NCI-H82 (cell line): ENCODE data around the gene TPP1.

ENCODE experiments used
- DNase-seq: peaks from one replicate; lab custom pipeline; 2025; lab: John Stamatoyannopoulos, UW

Gene TPP1

DNA sequence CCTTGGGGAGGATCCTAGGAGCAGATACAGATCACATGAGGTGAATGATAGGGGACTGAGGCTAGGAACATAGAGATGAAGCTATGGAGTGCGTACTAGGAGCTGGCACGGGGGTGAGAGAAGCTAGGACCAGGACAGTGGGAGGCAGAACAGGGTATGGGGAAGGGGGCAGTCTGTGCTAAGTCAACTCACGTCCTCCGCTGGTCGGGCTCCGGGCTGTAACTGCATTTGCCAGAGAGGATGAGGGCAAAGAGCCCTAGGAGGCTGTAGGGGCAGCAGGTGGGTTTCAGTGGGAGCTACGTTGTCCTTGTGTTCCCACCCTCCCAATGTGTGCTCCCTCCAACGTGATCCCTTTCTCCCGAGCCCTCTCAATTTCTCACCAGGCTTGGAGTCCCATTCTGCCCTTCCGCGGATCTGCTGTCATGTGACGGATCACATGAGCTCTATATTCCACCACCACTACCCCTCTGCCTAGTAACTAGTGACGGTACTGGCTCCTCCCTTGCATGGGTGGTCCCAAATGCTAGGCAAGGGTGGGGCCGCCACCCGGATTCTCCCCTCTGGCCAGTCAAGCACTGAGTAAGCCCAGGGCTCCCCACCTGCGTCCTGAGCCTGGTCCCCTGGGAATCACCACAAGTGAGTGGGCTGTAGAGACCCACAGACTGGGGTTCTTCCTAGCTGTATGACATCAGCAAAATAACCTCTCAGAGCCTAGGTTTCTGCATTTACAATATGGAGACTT is at the start of gene TPP1:
Gene TPP1, minus strand, starts transcription at position 419 of the 742 bp plus-strand sequence. Its CDS starts 22 bp downstream, at position 397.
- DNase-seq: peak; percentile 96

DNA sequence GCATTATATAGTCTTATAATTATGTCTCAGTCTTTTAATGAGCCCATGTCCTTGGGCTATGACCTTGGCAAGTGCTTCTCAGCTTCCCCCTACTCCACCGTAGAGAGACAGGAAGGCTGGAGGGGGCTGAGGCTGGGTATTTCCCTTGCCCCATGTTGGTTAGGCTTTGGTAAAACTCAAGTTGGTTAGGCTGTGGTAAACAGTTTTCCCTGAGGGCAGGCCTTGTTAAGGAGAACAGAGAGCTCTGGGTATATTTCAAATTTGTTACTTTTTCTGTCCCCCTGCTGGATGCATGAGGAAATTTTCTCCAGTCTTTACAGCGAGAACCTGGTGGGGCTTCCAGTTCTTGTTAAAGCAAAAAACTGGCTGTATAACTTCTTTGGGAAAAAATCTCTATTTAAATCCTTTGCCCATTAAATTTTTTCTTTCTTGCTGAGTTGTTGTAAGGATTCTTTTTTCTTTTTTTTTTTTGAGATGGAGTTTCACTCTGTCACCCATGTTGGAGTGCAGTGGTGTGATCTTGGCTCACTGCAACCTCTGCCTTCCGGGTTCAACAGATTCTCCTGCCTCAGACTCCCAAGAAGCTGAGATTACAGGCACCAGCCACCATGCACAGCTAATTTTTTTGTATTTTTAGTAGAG is 48.6 kb upstream of the TPP1 start:
- DNase-seq: peak; percentile 7

DNA sequence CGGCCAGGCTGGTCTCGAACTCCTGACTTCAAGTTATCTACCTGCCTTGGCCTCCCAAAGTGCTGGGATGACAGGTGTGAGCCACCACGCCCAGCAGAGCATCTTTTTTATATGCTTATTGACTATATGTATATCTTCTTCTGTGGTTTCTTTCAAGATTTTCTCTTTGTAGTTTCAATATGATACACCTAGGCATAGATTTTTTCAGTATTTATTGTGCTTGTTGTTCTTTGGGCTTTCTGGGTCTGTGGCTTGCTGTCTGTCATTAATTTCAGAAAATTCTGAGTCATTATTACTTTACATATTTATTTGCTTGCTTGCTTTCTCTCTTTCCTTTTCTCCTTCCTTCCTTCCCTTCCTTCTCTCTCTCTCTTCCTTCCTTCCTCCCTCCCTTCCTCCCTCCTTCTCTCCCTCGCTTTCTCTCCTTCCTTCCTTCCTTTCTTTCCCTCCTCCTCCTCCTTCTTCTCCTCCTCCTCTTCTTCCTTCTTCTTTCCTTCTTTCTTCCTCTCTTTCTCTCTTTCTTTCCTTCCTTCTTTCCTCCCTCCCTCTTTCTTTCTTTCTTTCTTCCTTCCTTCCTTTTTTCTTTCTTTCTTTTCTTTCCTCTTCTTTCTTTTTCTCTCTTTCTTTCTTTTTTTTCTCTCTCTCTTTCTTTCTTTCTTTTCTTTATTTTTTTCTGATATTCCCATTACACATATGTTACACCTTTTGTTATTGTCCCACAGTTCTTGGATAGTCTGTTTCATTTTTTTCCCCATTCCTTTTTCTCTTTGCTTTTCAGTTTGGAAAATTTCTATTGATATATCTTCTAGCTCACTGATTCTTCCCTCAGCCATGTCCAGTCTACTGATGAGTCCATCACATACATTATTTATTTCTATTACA is 47.3 kb upstream of the TPP1 start:
- no peak for DNase-seq

DNA sequence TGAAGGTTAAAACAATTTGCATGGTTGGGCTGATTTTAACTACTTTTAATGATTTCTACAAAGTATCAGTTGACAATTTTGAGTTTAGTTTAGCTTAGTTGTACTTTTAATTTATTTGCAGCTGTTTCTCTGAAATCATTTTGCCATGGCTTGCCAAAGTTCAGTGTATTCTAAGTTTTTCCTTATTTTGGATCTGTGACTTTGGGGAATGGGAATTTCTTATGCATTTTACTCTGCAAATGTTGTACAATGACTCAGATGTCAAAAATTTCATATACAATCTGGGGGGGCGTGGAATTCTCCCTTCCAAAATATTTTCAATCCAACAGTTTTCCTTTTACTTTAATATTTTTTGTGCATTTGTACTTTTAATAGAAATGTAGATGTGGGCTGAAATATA is 45.3 kb upstream of the TPP1 start:
- no peak for DNase-seq

DNA sequence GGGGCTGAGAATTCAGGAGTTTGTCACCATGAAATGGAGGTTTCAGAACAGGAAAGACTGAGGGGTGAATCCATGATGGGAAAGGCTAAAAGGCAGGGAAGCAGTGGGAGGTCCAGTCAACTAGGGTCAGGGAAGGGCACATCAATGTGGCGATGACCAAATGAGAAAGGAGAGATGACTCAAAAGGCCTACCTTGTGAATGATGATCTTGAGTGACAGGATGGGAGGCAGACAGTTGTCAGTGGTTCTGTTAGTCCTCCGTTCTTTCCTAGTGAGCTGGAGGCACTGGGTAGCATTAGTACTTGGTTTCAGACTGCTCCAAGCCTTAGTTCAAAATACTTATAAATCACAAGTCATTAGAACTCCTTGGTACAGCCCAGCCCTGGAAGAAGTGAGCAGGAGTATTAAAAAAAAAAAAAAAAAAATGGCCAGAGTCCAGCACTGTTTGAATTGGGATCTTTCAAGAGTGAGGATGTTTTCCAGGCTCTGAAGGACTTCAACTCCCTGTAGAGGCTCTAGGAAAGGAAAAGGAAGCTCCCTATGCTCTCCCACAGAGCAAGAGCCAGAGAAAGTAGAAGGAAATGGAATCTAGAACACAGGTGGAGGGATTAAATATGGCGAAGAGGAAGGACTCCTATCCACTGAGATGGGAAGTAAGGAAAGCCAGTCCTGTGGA is 44.7 kb upstream of the TPP1 start:
- DNase-seq: no peak

DNA sequence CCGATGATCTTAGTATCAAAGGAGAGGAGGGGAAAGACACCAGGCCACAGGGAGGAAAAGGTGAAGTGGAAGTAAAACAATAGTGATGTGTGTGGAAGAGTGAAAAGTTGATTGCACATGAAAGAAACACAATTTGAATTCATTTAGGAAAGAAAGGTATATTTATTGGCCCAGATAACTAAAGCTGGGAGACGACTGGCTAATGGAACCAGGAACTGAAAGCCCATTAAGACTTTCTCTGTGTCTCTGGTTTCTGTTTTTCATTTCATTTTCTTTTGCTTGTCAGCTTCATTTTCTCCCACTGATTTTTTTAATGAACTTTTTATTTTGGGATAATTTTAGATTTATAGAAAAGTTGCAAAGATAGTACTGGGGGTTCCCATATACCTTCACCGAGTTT is 41.5 kb upstream of the TPP1 start:
- no peak for DNase-seq

DNA sequence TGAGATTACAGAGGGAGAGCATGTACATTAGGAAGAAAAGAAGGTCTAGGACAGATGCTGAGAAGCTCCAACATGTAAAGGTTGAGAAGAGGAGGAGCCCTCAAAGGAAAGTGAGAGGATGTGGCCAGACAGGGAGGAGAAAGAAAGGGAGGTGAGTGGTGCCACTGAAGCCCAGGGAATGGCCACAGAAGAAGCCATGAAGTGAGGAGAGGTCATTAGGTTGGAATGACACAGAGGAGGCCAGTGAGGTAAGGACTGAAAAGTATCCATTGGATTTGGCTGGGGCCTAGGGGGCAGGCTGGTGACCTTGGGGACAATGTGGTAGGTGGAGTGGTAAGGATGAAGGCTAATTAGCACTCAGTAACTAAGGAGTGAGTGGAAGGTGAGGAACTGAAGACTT is 39.4 kb upstream of the TPP1 start:
- peak; percentile 67 for DNase-seq

DNA sequence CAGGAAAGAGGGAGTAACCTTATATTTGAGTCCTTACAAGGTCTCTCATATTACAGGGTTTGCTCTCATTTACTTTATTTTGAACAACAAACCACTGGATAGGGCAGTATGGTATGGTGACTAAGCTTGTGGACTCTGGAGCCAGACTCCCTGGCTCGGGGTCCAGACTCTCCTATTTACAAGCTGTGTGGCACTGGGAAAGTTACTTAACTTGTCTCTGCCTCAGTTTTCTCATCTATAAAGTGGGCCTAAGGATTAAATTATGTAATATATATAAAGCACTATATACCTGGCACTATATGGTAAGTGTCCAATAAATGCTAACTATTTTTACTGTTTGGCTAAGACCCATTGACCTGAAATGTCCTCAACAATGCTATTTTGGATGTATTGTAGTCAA is 38.1 kb upstream of the TPP1 start:
- no peak for DNase-seq

DNA sequence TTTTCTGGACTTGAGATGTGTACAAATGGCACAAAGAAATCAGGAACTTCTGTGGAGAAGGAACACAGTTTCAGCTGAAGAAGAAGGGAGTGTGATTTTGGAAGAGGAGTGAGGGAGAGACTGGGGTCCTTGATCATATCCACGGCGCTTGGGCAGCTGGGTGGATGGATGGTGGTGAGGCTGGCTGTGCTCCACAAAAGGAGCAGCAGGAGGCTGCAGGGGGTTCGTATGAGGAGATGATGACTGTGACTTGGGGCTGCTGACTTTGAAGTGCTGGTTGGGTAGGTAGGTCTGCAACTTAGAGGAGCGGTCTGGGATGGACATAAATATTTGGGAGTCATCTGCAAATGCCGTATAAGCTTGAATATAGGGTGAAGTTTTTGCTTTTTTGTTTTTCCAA is 37.7 kb upstream of the TPP1 start:
- peak; percentile 22 for DNase-seq

DNA sequence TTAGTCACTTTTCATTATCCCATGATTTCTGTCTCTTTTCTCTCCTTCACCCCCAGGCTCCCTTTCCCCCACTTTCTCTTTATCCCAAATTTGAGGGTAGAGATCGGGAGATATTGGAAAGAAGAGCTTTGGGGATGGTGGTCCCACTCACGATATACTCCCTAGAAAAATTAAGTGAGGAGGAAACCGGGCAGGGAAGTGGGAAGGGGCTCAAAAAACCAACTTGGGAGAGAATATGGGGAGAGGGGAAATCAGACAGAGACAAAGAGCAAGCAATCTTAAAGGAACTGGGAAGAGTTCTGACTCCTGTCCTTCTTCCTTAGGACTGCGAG is 37.3 kb upstream of the TPP1 start:
- no peak for DNase-seq

DNA sequence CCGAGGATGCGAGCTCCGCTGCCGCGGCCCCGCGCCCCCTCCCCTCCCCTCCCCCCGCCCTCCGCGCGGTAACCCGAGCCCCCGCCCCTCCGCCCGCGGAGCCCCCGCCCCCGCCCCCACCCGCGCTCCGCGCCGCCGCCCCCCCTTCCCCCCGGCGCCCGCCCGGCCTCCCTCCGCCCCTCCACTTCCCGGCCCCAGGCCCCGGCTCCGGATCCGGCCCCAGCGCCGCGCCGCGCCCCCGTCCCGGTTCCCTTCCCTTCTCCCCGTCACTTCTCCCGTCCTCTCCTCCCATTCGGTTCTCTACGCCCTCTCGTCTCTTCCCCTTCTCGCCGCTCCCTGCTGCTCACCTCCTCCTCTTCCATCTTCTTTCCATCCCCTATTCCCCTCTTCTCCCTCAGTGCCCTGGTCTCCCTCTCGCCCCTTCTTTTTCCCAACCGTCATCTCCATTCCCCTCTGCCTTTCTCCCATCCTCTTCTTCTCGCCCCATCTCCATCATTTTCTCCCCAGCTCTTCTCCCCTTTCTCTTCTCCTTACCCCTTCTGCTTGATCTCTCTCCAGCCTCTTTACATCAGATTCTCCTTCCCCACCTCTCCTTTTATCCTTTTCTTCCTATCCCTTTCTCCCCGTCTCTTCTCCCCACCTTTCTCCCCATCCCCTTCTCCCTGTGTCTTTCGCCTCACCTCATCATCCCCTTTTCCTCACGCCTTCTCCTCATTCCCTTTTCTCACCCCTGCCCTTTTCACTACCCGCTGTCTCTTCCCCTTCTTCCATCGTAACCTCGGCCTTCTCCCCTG is 36.8 kb upstream of the TPP1 start, which contains the start of gene DCHS1:
Gene DCHS1, minus strand, starts transcription at position 20 of the 794 bp plus-strand sequence. CDS start 14,196 bp downstream, outside the sequence.
- DNase-seq: peak; percentile 61

DNA sequence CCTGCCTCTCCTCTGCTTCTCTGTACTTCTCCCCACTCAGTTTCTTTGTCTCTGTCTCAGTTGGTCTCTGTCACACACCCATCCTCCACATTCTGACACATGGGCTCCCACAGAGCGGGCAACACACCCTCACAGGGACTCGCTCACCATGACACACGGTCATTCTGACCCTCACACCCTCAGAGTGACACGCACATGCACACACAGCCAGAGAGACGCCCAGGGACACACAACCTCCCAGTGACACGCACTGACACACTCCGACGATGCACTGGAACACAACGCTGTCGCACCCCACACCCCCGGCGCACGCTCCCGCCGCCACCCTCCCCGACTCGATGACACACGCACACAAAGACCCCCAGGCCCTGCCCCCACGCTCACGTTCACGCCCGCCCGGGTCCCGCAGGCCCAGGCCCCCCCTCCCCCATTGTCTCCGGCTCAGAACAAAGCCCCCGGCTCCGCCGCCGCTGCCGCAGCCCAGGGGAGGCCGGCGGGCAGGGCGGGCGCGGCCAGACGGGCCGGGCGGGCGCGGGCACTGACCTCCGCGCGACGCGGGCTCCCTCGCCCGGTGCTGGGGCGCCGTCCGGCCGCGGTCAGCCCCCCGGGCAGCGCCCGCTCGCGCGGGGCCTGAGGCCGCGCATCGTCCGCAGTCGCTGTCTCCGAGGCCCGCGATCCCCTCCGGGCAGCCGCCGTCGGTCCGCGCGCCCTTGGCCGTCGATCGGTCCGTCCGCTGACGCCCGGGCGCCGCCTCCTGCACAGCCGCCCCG is 36.0 kb upstream of the TPP1 start:
- DNase-seq: peak; percentile 58

DNA sequence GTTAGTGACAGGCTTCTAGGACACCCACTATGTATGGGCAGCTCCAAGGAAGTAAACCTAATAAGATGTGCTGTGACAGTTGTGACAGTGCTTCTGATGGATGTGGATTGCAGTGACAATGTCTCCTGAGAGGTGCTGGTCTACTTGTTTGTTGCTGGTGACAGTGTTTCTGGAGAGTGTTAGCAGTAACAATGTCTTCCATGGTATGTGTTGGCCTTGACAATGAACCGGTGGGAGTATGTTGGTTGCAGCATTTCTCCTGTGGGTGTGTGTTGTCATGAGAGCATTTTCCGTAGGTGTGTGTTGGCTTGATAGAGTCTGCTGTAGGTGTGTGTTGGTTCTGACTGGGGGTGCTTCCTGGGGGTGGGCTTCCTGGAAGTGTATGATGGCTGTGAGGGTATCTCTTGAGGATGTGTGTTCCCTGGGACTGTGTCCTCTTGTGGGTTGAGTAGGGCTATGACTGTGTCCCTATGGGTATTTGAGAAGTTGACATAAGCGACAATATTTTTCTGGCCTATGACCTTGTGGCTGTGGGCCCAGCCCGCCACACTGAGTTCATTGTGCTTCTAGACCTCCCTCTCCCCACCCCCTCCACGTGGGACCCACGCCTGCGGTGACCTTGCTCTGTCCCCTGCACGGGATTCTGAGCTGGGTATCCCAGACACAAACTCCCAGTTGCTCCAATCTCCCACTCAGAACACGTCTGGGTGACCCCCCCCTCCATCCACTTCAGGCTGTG is 35.2 kb upstream of the TPP1 start:
- DNase-seq: peak; percentile 49

DNA sequence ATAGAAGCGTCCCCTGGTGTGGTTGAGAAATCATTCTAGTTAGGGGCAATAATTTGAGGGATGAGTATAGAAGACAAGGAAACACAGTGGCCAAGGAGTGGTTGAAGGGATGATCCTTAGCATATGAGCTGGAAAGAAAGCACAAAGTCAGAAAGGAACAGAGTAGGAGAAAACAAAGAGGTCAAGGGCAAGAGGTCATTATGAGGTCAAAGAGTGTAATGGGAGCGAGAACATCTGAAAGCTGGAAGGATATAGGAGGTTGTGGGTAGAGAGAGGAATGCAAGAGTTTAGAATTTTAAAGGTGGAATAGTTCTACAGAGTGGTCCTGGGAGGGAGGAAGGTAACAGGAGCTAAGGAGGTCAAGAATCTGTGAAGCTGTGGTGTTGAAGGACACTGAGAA is 34.4 kb upstream of the TPP1 start:
- no peak for DNase-seq

DNA sequence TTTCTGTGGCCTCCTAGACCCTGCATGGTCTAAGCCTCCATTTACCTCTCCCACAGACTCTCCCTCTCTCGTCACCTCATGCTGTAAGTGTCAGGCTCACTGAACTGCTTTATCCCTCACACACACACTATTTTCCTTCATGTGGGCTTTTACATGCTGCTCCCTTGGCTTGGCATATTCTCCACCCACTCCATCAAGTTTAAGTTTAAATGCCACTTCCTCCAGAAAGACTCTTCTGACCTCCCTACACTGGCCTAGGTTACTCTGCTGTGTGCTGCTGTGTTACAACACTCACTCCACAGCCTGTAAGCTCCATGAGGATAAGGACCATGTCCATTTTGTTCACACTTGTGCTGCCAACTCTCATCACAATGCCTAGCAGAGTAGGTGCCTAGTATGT is 33.9 kb upstream of the TPP1 start:
- DNase-seq: no peak

DNA sequence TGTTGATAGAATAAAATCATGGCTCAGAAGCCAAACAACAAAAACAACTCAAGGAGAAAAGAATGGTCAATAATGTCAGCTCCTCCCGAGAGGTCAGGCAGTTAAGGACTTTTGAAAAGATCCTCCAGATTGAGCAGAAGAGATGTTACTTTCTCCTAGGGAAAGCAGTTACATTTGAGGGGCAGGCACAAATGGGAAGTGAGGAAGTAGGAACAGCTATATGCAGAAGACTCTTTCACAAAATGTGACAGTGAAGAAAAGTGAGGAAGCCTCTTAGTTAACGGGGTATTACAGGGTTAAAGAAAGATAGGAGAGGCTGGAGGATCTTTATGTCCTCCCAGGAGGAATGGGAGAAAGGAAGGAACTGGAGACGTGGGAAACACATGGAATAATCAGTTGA is 33.0 kb upstream of the TPP1 start:
- DNase-seq: no peak

DNA sequence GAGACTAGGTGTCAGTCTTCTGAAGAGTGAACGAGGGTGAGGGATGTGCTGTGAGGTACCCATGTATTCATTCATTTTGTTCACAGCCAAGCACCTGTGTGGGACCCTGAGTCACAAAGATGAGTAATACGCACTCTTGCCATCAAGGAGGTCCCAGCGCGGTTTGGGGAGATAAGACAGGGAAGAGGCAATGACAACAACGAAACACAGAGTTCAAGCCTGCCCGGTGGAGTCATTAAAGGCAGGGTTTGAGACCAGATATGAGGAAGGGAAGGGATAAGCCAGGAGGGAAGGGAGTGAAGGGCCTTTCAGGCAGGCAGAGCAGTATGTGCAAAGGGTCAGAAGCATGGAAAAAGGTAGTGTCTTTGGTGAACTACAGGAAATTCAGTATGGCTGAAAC is 31.8 kb upstream of the TPP1 start:
- DNase-seq: no peak

DNA sequence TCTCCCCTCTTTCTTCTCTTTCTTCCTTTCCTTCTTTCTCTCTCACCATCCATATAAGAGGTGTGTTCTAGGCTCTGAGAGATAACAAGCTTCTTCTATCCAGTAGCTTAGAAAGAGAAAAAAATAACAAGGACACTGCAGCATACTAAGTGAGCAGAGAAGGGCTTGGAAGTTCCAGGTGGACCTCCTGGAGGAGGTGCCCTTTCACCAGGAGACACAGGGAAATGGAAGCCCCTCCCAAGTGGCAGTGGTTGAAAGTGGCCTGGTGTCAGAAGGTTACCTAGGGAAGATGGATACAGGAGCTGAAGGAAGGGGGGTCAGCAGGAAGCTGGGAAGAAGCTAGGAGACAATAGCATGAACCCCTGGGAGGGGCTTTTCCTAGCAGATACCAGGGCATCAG is 30.9 kb upstream of the TPP1 start:
- DNase-seq: no peak

DNA sequence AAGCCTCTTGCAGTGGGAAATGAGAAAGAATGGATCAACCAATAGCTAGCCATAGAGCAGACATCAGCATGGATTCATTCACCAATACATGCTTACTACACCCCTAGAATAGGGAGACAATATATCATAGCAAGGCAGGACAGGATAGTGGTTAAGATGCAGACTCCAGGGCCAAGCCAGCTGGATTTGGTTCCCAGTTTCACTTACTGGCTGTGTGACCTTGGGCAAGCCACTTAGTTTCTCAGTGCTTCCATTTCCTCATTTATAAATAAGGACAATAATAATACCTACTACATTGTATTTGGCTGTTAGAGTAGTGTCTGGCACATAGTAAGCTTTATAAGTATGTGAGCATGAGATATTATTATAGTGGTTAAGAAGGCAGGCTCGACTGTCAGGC is 29.3 kb upstream of the TPP1 start:
- no peak for DNase-seq

DNA sequence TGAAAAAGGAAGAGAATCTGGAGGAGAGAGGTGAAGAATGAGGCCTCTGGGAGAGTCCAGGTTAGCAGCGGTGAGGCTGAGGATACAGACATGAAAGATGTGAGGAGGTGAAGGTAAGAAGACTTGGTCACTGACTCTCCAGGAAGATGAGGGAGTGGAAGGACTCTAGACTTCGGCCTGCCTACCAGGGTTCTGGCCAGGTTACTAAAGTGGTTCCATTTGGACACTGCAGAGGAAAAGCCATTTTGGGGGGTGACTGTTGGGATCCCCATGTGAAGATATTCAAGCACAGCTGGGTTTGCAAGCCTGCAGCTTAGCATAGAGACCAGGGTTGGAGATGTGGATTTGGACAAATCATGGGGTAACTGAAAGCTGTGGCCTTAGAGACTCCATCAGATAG is 28.6 kb upstream of the TPP1 start:
- no peak for DNase-seq
